ENCODE data around the gene PPP1R14B. TPM values are rescaled to one million over a fixed set of nuclear protein-coding genes. Genes with fewer than 3 reads are reported as not detected.

Gene PPP1R14B
- total and polyA plus RNA-seq, 9 donors = 15.1 to 71.3 (median 52.3) TPM

DNA sequence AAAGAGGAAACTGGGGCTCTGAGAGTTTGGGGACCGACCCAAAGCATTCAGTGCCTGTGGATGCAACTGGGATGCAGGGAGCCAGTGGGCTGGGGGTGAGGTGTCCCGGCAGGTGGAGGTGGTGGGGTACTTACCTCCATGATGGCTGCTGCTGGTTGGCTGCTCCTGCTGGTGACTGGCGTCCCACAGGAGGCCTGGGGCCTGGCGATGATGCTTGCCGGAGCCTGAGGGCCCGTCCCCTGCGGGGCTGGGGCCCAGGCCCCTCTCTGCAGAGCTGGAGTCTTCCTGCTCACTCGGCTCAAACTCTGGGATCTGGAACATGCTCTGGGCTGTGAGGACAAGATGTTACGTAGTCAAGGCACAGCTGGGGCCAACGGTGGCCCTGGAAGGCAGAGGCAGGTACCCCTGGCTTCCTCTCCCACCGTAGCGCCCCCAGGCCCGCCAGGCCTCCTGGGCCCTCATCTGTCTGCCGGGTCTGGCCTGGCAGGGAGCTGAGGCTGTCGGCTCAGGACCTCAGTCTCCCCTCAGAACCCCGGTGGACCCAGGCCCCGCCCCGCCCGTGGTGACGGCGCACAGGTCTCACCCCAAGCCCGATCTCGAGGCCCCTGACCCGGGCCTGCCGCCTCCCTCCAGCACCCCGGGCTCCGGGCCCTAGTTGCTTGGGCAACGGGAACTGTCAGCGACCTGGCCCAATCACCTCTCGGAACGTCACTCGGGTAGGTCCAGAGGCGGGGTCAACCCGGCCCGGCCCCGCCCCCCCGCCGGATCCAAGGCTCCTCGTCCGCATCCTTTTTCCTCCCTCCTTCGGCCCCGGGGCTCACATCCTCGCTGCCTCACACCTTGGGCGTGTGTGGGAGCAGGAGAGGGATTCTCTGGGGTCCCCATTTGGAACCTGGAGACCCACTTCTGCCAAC is 37.6 kb upstream of the PPP1R14B start, which contains the start of gene BAD:
BAD (minus strand) TSS at position 618 of the 914 bp plus-strand sequence; CDS start at position 321, 297 bp downstream.
- H3K27me3 ChIP-seq = no peaks in the 10 kb centered on the region
- H3K9me3 ChIP-seq = no peaks in the 10 kb centered on the region
- DNase-seq = peak; percentile 94 to 98 (median 96)
- H3K4me3 ChIP-seq = peak within 1 kb of the TSS; percentile 82
- peaks cover 11% of the 10 kb centered on the region for H3K4me1 ChIP-seq (ENCODE audit: insufficient read depth)
- WGBS, 3 donors = 2 to 7% (median 2%) methylated on average over 19 to 44 of the region's 44 CpGs
- H3K36me3 ChIP-seq = no peaks in the 10 kb centered on the region
- intact Hi-C loops (cut with DNase I) = loop anchor here in 2 of 4 donors (2.0 to 10.0 kb wide), 3 partner anchors 14 to 1780 kb away; partner anchors contain the start of gene ESRRA (in 1 of the 2)
- TF ChIP-seq POLR2A (IDR thresholded peaks at IDR 0.05) (peak; percentile 69), EP300 (IDR thresholded peaks at IDR 0.05) (no peak), CTCF (IDR thresholded peaks at IDR 0.05) (no peak)
- peak within 1 kb of the TSS; percentile 83 to 96 for H3K27ac ChIP-seq

DNA sequence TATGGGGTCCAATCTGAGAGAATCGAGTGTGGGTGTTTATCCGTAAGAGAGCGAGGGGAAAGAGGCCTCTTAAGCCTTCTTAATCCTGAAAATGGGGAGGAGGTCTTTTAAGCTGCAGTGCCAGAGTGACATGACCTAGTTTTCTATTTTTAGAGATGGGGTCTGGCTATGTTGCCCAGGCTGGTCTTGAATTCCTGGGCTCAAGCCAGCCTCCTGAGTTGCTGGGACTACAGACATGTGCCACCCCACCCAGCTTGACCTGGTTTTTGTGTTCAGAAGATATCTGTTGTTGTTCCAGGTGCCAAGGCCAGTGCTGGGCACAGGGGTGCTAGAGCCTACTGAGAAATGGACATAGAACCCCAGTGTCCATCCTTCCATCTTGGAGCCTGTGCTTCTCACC is 36.3 kb upstream of the PPP1R14B start:
- H3K27ac ChIP-seq = no peak overlapping the region
- no peak overlapping the region for H3K4me3 ChIP-seq
- 86 to 89% (median 87%) methylated on average over 3 of the region's 3 CpGs for WGBS, 3 donors
- H3K4me1 ChIP-seq (ENCODE audit: insufficient read depth) = peaks cover 11% of the 10 kb centered on the region
- DNase-seq = peak in 1 of 5 donors; percentile 25
- intact Hi-C loops (cut with DNase I) = loop anchor here in 1 of 4 donors (10.0 kb wide), 1 partner anchor 1782 kb away; no protein-coding TSS in a partner anchor
- TF ChIP-seq POLR2A (IDR thresholded peaks at IDR 0.05) = no peak
- no peak for TF ChIP-seq CTCF (IDR thresholded peaks at IDR 0.05)
- no peak for TF ChIP-seq EP300 (IDR thresholded peaks at IDR 0.05)
- no peaks in the 10 kb centered on the region for H3K9me3 ChIP-seq
- H3K36me3 ChIP-seq = no peaks in the 10 kb centered on the region
- H3K27me3 ChIP-seq = no peaks in the 10 kb centered on the region

DNA sequence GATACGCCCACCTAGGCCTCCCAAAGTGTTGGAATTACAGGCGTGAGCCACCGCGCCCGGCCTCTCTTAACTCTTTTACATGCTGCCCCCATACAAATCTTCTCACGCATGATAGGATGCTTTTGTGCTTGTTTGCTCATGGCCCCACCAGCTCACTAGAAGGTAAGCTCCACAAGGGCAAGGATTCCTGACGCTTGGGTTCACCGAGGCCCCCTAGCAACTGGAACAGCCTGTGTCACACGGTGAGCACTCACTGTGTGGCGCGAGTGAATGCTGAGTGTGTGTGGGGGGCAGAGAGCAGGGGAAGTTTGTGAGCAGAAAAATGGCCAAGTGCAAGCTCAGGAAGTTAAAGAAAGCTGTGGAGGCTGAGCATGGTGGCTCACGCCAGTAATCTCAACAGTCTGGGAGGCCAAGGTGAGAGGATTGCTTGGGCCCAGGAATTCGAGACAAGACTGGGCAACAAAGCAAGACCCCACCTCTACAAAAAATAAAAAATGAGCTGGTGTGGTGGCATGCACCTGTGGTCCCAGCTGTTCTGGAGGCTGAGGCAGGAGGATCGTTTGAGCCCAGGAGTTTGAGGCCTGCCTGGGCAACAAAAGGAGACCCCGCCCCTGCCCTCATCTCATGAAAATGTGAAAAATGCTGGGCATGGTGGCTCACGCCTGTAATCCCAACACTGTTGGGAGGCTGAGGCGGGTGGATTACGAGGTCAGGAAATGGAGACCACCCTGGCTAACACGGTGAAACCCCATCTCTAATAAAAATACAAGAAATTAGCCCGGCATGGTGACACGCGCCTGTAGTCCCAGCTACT is 35.4 kb upstream of the PPP1R14B start:
- intact Hi-C loops (cut with DNase I) = loop anchor here in 1 of 4 donors (10.0 kb wide), 1 partner anchor 1783 kb away; no protein-coding TSS in a partner anchor
- Histone ChIP-seq H3K27me3 (no peaks in the 10 kb centered on the region), H3K4me1 (ENCODE audit: insufficient read depth) (peaks cover 11% of the 10 kb centered on the region), H3K36me3 (no peaks in the 10 kb centered on the region), H3K27ac (no peak overlapping the region), H3K4me3 (no peak overlapping the region), H3K9me3 (no peaks in the 10 kb centered on the region)
- TF ChIP-seq POLR2A (IDR thresholded peaks at IDR 0.05) = no peak
- TF ChIP-seq EP300 (IDR thresholded peaks at IDR 0.05) = no peak
- no peak for TF ChIP-seq CTCF (IDR thresholded peaks at IDR 0.05)
- 93 to 95% (median 93%) methylated on average over 22 of the region's 22 CpGs for WGBS, 3 donors
- DNase-seq = peak in 2 of 5 donors; percentile 15 to 16

DNA sequence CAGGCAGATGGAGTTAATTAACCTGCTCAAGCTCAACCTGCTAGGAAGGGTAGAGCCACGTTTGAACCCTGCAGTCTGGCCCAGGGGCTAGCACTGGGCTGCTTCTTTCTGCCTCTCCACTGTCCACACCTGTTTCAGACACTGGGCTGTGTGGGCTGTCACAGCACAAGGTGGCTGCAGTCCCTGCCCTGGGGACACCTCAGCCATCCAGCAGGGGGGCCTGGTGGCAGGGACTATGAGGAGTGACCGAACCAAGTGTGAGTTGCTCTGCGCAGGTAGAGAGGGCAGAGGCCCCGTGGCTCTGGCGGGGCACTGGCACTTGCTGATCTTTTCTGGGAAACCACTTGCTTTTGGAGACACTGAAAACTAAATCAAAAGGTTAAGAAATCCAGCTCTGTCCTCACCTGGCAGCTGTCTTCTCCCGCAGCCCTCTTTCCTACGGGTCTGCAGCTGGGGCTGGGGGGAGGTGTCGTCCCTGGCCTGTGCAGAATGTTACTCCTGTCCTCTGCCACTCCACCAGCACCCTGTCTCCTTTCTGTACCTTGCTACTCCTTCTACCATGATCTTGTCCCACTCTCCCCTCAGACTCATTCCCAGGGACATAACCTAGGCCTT is 31.9 kb upstream of the PPP1R14B start:
- DNase-seq = peak in 1 of 5 donors; percentile 20
- Histone ChIP-seq H3K27me3 (no peaks in the 10 kb centered on the region), H3K9me3 (no peaks in the 10 kb centered on the region), H3K4me1 (ENCODE audit: insufficient read depth) (peaks cover 5% of the 10 kb centered on the region), H3K4me3 (no peak overlapping the region), H3K27ac (peak overlapping the region in 1 of 2 donors; percentile 6), H3K36me3 (no peaks in the 10 kb centered on the region)
- 74 to 79% (median 78%) methylated on average over 8 of the region's 8 CpGs for WGBS, 3 donors
- intact Hi-C loops (cut with DNase I) = no loop called here
- TF ChIP-seq EP300 (IDR thresholded peaks at IDR 0.05) (no peak), CTCF (IDR thresholded peaks at IDR 0.05) (no peak), POLR2A (IDR thresholded peaks at IDR 0.05) (no peak)

Data from ovary (tissue), 9 donors.